Bone marrow (tissue), 2 donors: ENCODE data around the gene RFX3.
A peak's percentile ranks its signal among the peaks of the same experiment; 100 is the strongest.

Experiments
- DNase-seq, 2 donors: peaks; one replicate each; lab custom pipeline; 2025; lab: John Stamatoyannopoulos, UW

RFX3 gene

GRCh38 chr9:3513265-3513818 is 12.5 kb downstream of the RFX3 start:
- no peak for DNase-seq

DNA sequence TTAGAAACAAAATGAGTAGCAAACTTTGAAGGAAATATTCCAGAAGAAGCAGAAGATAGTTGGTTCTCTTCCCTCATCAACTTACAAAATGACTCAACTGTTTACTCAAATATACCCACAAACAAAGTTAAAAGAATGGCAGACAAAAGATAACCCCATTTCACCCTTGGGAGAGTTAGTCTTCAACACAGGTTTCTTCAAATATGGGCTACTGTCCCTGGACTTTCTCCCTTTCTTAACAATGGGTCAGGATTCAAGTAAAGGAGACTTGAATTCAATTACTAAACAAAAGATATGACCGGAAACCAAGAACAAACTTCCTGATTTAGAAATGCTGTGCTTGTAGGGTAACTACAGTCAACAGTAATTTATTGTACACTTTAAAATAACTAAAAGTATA is 14.2 kb downstream of the RFX3 start:
- no peak for DNase-seq

DNA sequence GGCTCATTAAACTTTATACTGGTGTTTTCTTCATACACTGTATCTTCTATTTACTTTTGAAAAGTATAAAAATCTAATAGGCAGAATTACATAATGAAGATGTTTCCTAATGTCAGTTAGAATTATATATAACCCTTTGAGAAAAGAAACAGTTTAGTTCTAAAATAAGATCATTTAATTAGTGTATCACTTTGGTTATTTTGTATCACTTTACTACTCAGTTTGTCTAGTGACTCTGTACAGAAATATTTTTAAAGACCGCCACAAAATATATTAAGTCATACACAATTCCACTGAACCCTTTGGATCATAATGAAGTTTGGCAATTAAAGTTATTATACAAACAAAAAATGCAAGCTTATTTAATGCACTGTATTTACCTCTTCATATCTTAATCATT is 15.0 kb downstream of the RFX3 start:
- no peak for DNase-seq

GRCh38 chr9:3509926-3510325 is 15.9 kb downstream of the RFX3 start:
- DNase-seq, result no peak

GRCh38 chr9:3508521-3509291 is 17.1 kb downstream of the RFX3 start:
- no peak for DNase-seq

- DNase-seq, result no peak
Measured at GRCh38 chr9:3508078-3508431, 17.7 kb downstream of the RFX3 start.

DNA sequence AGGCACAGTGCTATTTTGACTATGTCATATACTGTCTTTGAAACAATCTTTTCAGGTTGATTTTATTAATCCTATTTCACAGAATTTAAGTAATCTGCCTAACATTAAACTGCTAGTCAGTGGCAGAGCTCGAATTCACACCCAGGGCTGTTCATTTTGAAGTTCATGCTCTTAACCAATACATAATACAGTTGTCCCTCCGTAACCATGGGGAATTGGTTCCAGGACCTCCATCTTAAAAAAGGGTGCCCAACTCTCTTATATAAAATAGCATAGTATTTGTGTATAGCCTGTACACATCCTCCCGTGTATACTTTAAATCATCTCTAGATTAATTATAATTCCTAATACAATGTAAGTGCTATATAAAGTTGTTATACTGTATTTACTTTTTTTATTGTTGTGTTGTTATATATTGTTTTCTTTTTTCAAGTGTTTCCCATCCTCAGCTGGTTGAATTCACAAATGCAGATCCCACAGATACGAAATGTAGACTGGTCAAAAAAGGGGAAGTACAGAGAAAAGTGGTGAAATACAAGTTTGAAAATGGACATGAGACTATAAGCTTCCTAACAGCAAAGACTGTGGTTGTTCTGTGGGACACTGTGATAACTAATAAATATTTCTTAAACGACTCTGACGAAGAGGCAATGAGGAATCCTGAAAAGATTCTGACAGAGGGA is 18.3 kb downstream of the RFX3 start:
- peak in 1 of 2 donors; percentile 50 for DNase-seq

- DNase-seq, result no peak
Measured at GRCh38 chr9:3506164-3506563, 19.6 kb downstream of the RFX3 start.

- DNase-seq, result no peak
Measured at GRCh38 chr9:3502560-3503398, 23.0 kb downstream of the RFX3 start.

DNA sequence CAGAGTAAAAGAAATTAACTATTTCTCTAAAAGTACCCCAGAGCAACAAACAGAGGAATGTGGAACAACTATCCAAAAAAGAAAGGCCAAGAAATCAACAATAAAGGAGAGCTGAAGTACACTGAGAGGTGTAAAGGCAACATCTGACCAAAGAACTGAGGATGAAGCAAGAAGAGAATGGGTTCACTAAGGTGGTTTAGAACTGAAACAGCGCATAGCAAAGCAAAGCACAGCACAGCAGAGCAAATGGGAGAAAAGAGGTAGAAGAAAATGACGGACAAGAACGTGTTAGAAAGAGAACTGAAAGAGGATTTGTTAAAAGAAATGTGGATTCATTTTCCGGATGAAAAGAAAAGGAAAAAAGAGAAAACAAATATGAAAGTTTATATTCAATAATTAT is 25.8 kb downstream of the RFX3 start:
- DNase-seq, result no peak

GRCh38 chr9:3498691-3499090 is 27.1 kb downstream of the RFX3 start:
- no peak for DNase-seq

DNA sequence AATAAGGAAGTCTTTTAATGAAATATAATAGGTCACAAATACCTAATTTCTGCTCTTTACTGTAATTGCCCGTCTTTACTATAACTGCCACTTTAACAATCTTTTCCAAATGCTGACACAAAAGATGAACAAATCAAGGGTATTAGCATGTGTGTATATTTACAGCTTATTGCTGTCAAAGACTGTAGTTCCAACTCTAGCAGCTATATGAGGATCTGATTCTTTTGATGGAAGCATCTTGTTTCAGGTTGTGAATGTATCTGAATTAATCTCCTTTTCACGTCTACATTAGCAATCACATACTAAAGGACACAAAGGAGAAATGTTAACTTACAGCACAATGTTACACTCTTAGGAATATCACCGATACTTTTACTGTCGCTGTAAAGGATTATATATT is 27.9 kb downstream of the RFX3 start:
- DNase-seq, result no peak

- DNase-seq, result no peak
Measured at GRCh38 chr9:3497401-3497800, 28.4 kb downstream of the RFX3 start.

- DNase-seq, result no peak
Measured at GRCh38 chr9:3495855-3496254, 29.9 kb downstream of the RFX3 start.

- DNase-seq, result no peak
Measured at GRCh38 chr9:3492214-3492613, 33.6 kb downstream of the RFX3 start.

- DNase-seq, result no peak
Measured at GRCh38 chr9:3491450-3491849, 34.4 kb downstream of the RFX3 start.

DNA sequence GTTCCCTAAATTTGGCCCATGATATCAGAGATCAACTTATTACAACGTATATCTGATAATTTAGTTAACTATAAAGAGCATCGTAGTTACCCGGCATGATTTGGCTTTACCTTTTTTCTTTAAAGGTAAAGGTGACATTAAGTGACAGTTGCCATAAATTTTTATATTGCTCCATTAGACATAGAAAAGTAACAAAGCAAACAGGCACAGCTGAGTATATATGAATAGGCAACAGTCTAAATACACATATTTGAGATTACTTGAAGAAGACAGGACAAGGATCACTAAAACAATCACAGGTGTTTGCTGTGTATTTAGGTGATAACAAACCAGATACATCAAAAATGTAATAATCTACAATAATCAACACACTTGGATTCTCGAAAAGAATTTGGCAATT is 34.8 kb downstream of the RFX3 start:
- DNase-seq, result no peak

- DNase-seq, result no peak
Measured at GRCh38 chr9:3482578-3482977, 43.2 kb downstream of the RFX3 start.

DNA sequence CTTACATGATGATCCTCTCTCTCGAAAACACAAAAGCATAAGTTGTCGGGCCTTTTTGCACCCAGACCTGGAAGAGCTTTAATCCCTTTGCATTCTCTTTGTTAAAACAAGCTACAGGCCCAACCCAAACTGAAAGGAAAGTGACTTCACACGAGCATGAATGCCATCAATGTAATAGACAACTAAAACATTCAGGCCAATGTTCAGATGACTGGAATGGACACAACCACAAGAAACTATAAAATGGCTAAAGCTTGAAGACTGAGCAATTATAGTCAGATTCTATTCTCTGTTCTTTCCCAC is 45.5 kb downstream of the RFX3 start:
- DNase-seq, result no peak

- DNase-seq, result no peak
Measured at GRCh38 chr9:3479514-3480352, 46.1 kb downstream of the RFX3 start.

- DNase-seq, result no peak
Measured at GRCh38 chr9:3478549-3478953, 47.2 kb downstream of the RFX3 start.
